NCI-H1105 treated with DMSO at 0.1 percent for 48 hours (cell line): Measurements from ENCODE around the gene C20orf173.
"Not testable (repeated sequence)": the region's sequence is repeated elsewhere in the genome, so short reads cannot be mapped to it uniquely, and the experiment has no call there.

Source experiments
- DNase-seq: peaks from one replicate; lab custom pipeline; 2025; lab: John Stamatoyannopoulos, UW

Gene C20orf173

GRCh38 chr20:35546127-35546526 is 16.7 kb upstream of the C20orf173 start:
- no peak for DNase-seq

GRCh38 chr20:35544941-35545340 is 15.5 kb upstream of the C20orf173 start:
- DNase-seq: not testable (repeated sequence)

DNA sequence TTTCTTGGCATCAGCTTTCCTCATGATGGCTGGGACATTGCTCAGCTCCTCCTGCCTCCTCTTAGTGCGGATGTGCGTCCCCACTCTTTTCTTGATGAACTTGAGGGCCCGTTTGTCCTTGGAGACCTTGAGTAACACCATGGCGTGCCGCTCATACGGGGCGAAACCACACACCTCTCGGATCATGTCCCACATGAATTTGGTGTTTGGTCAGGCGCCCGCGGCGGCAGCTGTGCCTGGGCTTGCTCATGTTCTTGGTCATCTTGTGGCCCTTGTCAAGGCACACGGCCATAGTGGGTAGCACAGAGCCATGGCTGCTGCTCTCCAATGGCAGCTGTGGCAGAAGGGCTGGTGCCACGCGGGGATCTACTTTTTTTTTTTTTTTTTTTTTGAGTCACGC is 15.0 kb upstream of the C20orf173 start:
- DNase-seq: no peak

DNA sequence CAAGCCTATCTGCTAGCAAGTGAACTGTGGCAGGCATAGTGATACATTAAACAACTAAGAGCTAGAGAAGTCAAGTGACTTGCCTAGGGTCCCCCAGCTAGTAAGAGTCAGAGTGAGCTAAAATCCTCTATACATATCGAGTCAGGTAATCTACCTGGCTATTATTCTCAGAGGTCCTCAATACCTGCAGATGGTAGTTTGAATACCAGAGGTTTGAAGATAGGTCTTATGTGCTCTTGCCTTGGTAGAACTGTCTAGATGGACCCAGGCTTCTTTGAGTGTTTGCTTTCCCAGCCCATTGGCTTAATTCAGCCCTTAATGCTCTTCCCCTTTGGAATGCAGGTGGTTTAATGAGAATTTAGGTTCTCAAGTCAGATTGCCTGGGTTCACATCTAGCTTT is 13.5 kb upstream of the C20orf173 start:
- DNase-seq: no peak

DNA sequence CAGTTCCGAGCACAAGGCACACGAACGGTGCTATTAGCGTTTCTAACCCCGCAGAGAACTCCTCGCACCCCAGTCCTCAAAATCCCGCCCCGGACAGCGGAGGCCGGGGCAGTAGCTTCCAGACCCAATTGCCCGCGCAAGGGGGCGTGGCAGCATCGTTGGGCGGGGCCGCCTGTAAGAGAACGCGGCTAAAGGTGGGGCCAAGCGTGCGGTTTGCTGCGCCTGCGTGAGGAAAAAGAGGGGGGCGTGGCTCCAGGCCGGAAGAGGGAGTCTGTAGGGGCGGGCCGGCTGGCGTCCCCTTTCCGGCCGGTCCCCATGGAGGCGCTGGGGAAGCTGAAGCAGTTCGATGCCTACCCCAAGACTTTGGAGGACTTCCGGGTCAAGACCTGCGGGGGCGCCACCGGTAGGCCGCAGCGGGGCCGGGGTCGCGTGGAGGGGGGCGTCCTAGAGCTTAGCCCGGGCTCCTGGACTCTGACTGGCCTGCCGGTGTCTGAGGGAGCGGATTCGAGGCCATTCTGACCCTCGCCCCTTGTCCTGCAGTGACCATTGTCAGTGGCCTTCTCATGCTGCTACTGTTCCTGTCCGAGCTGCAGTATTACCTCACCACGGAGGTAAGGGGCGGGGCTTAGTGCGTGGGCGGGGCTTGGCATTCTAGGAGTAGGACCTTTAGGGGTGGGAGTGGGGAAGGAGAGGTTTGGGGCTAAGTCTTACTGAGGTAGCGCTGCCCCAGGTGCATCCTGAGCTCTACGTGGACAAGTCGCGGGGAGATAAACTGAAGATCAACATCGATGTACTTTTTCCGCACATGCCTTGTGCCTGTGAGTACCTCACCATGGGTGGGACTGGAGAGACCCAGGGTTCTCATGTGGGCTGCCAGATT is 12.6 kb upstream of the C20orf173 start, which contains the start of gene ERGIC3:
TSS of gene ERGIC3 (plus strand) at position 296 of the 880 bp plus-strand sequence. CDS start at position 316, 20 bp downstream.
- peak; percentile 98 for DNase-seq

GRCh38 chr20:35541118-35541782 is 11.8 kb upstream of the C20orf173 start:
- no peak for DNase-seq

GRCh38 chr20:35539756-35540212 is 10.3 kb upstream of the C20orf173 start:
- peak; percentile 97 for DNase-seq

DNA sequence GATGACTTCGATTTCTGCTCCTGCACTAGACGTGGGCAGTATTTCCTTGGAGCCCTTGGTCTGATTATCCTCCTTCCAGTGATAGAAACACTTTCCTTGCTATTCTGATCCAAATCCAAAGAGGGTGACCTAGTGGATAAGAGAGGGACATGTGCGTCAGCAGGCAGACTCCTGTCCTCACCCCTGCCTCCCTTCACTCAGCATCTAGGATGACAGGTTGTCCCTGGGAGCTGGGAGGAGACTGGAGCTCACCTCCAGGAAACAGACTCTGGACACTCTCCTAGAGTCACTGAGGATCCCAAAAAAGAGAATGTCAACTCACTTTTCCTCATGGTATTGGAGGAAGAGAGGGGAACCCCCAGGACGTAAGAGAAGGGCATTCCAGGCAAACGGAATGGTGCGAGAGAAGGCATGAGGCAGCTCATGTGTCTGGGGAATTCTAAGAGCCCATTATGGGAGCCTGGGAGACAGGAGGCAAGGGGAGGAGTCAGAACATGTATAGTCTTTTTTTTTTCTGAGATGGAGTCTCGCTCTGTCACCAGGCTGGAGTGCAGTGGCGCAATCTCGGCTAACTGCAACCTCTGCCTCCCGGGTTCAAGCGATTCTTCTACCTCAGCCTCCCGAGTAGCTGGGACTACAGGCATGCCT is 2.2 kb downstream of the C20orf173 start:
- no peak for DNase-seq

- no peak for DNase-seq
Observed at GRCh38 chr20:35525639-35526038, 3.8 kb downstream of the C20orf173 start.

DNA sequence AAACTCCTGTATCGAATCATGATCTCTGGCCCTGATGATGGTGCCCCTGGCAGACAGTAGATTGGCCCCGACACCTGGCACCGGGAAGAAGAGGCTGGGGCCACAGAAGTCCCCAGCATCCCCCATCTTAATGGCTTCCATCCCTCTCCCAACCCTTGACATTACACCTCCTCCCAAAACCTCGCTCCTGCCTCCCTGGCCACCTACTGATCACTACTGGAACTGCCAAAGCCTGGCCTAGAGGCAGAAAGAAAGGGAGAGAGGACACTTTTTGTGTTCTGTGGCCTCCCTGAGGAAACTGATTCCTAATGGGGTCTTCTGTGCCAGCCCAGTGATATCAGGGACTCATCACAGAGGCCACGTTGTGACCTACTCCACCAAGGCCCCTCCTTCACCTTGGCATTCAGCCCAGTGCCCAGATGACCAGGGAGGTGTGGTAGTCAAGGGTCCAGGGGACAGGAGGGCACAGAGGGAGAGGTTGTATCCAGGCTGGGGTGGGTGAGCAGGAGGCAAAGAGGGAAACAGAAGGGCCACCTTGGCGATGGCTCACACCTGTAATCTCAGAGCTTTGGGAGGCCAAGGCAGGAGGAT is 6.1 kb downstream of the C20orf173 start:
- no peak for DNase-seq

DNA sequence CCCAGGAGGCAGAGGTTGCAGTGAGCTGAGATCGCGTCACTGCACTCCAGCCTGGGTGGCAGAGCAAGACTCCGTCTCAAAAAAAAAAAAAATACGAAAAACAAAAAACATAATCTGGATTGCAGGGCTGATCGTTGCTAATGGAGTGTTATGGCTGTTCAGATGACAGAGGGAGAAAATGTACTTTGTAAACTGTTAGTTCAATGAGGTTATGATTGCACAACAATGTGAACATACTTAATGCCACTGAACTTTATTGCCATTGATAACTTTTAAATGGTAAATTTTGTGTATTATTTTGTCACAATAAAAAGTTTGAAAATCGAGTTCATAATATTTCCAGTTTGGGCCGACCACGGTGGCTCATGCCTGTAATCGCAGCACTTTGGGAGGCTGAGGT is 10.5 kb downstream of the C20orf173 start:
- no peak for DNase-seq

- DNase-seq: not testable (repeated sequence)
Observed at GRCh38 chr20:35517767-35518166, 11.7 kb downstream of the C20orf173 start.

- DNase-seq: peak; percentile 3
Observed at GRCh38 chr20:35517125-35517524, 12.3 kb downstream of the C20orf173 start.

DNA sequence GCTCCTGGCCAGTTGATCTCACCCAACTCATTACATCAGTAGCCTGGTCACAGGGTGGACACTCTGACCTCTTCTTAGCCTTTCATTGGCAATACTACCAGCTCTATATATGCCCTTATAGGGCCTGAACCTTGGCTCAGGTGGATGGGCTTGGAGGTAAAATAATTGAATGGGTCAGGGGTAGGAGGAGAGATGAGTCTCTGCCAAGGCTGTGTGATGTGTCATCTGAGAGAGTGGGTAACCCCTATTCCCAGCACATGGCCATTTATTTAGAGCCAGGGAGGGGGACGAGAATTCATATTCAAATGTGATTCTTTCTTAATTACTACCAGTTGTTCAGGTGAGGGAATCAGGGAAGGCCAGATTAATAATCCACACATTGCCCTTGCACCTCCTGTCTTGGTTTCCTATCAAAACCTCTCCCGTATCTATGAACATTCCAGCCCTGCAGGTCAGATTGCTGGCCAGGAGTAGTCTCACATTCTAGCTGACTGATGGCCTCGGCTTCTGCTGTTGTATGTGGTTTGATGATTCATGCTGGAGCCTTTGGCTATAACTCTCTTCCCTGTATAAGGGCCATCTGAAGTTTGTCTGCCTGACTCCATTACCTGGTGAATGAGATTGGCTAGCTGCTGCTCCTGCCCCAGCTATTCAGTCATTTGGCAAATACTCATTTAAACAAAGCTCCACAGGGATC is 13.4 kb downstream of the C20orf173 start:
- DNase-seq: no peak

- DNase-seq: no peak
Observed at GRCh38 chr20:35515341-35515740, 14.1 kb downstream of the C20orf173 start.

DNA sequence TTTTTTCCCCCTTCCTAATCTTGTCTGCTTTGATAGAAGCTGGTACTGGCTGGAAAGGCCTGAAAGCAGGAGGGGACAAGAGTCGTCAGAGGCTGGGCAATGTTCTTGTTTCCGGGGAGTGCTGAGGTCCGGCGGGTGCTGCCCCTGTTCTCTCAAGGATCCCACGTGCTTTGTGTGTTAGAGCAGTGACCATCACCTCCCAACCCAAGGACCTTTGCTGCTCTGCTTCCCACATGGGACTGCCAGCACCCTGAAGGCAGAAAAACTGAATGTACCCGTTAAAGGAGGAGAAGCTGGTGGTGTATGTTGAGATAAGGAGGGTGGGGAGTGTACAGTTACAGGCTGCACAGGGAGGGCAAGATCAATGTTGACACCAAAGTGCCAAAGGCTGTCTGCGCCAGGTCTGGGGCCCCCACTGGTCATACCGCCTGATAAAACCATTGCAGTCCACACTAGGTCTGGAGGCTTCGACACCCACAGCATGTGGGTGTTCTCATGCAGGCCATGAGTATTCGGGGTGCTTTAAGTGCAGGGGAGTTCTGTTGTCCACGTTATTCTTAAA is 15.0 kb downstream of the C20orf173 start:
- DNase-seq: no peak

- DNase-seq: peak; percentile 28
Observed at GRCh38 chr20:35511814-35512420, 17.5 kb downstream of the C20orf173 start.

- DNase-seq: no peak
Observed at GRCh38 chr20:35510951-35511735, 18.3 kb downstream of the C20orf173 start.

GRCh38 chr20:35508493-35509218 is 20.8 kb downstream of the C20orf173 start:
- DNase-seq: no peak
